Thoracic aorta (tissue), 2 donors: ENCODE data around the gene LRP5. TPM values are rescaled to one million over a fixed set of nuclear protein-coding genes. Genes with fewer than 3 reads are reported as not detected.

Experiments used
- ATAC-seq: fragments of 150-250 bp; one replicate; pipeline ENCODE4 v1.8.0; 2017; ENCODE audit warnings: low read depth; ENCODE audit not compliant: insufficient number of reproducible peaks, low FRiP score
- DNase-seq: peaks from one replicate; pipeline ENCODE4 v3.0.0-alpha.2; 2020; ENCODE audit warnings: low spot score
- H3K27ac ChIP-seq, 2 donors: fragments of 200-600 bp; sonication (generic); 1 replicate in 1 of 2; 2 replicates in 1 of 2; pipeline ENCODE4 v1.5.1; 2016; ENCODE audit warnings: mild to moderate bottlenecking in 2 of 2, moderate library complexity in 2 of 2
- H3K27me3 ChIP-seq: fragments of 200-600 bp; sonication (generic); replicated peaks from 2 replicates; pipeline ENCODE4 v1.6.0; 2016; ENCODE audit warnings: mild to moderate bottlenecking; ENCODE audit not compliant: insufficient read depth
- H3K36me3 ChIP-seq: fragments of 200-600 bp; sonication (generic); one replicate; pipeline ENCODE4 v1.5.1; 2016
- H3K4me1 ChIP-seq, 2 donors: fragments of 200-600 bp; sonication (generic); 1 replicate in 1 of 2; 2 replicates in 1 of 2; pipeline versions ENCODE4 v1.5.1 to v1.6.0; 2016; ENCODE audit warnings: low read depth in 2 of 2, mild to moderate bottlenecking in 1 of 2; ENCODE audit not compliant: control insufficient read depth in 1 of 2
- H3K4me3 ChIP-seq: fragments of 200-600 bp; sonication (generic); 2 replicates; pipeline ENCODE4 v1.5.1; 2016; ENCODE audit warnings: mild to moderate bottlenecking
- H3K9me3 ChIP-seq: fragments of 200-600 bp; sonication (generic); 2 replicates; pipeline ENCODE4 v1.5.1; 2016
- CTCF ChIP-seq: fragments of 200-600 bp; sonication (generic); IDR thresholded peaks from one replicate; pipeline ENCODE4 v1.5.1; 2019; ENCODE audit warnings: antibody characterized with exemption
- total RNA-seq, 2 donors: library from RNA; depleted of rRNA; stranded (reverse); fragments of >200 nt; gene quantifications; one replicate each; pipeline versions ENCODE4 v1.1.0 to v1.2.3, GENCODE V29; 2016

Gene LRP5
- total RNA-seq, 2 donors from 2014 or later: 67.2 to 99.1 TPM

- H3K36me3 ChIP-seq: no peaks in the 10 kb centered on the region
- H3K4me1 ChIP-seq: peaks cover 13 to 36% of the 10 kb centered on the region in 2 donors
- peak overlapping the region; percentile 69 for H3K4me3 ChIP-seq
- peak overlapping the region; percentile 78 to 81 for H3K27ac ChIP-seq
- DNase-seq (no peak), ATAC-seq (no peak)
- TF ChIP-seq CTCF: no peak
- H3K27me3 ChIP-seq: no peaks in the 10 kb centered on the region
- no peaks in the 10 kb centered on the region for H3K9me3 ChIP-seq
Measured at GRCh38 chr11:68311160-68312116, 953 bp upstream of the LRP5 start.

- Histone ChIP-seq H3K9me3 (no peaks in the 10 kb centered on the region), H3K4me3 (peak overlapping the region; percentile 93), H3K27ac (peak overlapping the region; percentile 87 to 92), H3K27me3 (no peaks in the 10 kb centered on the region), H3K4me1 (peaks cover 21 to 47% of the 10 kb centered on the region in 2 donors), H3K36me3 (no peaks in the 10 kb centered on the region)
- TF ChIP-seq CTCF: no peak
- ATAC-seq: no peak
- DNase-seq: no peak
Measured at GRCh38 chr11:68312780-68313573, 586 bp downstream of the LRP5 start.

- Histone ChIP-seq H3K9me3 (no peaks in the 10 kb centered on the region), H3K27ac (peak overlapping the region; percentile 87 to 92), H3K27me3 (no peaks in the 10 kb centered on the region), H3K4me1 (peaks cover 21 to 43% of the 10 kb centered on the region in 2 donors), H3K36me3 (no peaks in the 10 kb centered on the region), H3K4me3 (peak overlapping the region; percentile 93)
- DNase-seq (no peak), ATAC-seq (no peak)
- TF ChIP-seq CTCF: no peak
Measured at GRCh38 chr11:68313574-68314202, 1.3 kb downstream of the LRP5 start.

GRCh38 chr11:68314203-68315170 lies 2.1 kb downstream of the LRP5 start:
- Histone ChIP-seq H3K27ac (peak overlapping the region; percentile 87 to 92), H3K4me3 (peak overlapping the region; percentile 93), H3K27me3 (no peaks in the 10 kb centered on the region), H3K4me1 (peaks cover 21 to 43% of the 10 kb centered on the region in 2 donors), H3K9me3 (no peaks in the 10 kb centered on the region), H3K36me3 (no peaks in the 10 kb centered on the region)
- no peak for TF ChIP-seq CTCF
- no peak for ATAC-seq
- no peak for DNase-seq
